DOHH2 (cell line): ENCODE measurements around the gene COL8A1.

ENCODE experiments used
- H3F3A ChIP-seq: fragments of 200-600 bp; sonication (generic), shearing (Covaris generic); 2 replicates; pipeline ENCODE4 v1.6.0; 2016; ENCODE audit warnings: antibody characterized with exemption, mild to moderate bottlenecking; ENCODE audit not compliant: control insufficient read depth, insufficient read depth
- H3K27ac ChIP-seq: fragments of 200-600 bp; sonication (generic); 2 replicates; pipeline ENCODE4 v1.5.1; 2014; ENCODE audit warnings: low read depth, mild to moderate bottlenecking, low read length, moderate library complexity
- H3K27me3 ChIP-seq: fragments of 200-600 bp; sonication (generic); 2 replicates; pipeline ENCODE4 v1.6.1; 2014; ENCODE audit warnings: mild to moderate bottlenecking, low read length, mixed read lengths; ENCODE audit not compliant: control insufficient read depth
- H3K36me3 ChIP-seq: fragments of 200-600 bp; sonication (generic); 2 replicates; pipeline ENCODE4 v1.6.1; 2014; ENCODE audit warnings: mild to moderate bottlenecking, low read length, moderate library complexity, mixed read lengths; ENCODE audit not compliant: control insufficient read depth
- H3K4me1 ChIP-seq: fragments of 200-600 bp; sonication (generic); 2 replicates; pipeline ENCODE4 v1.6.1; 2014; ENCODE audit warnings: mild to moderate bottlenecking, low read length, mixed read lengths; ENCODE audit not compliant: control insufficient read depth
- H3K4me2 ChIP-seq: fragments of 200-600 bp; sonication (generic); 2 replicates; pipeline ENCODE4 v1.6.0; 2014; ENCODE audit warnings: mild to moderate bottlenecking, low read length, moderate library complexity
- H3K4me3 ChIP-seq: fragments of 200-600 bp; sonication (generic); 2 replicates; pipeline ENCODE4 v1.5.1; 2014; ENCODE audit warnings: mild to moderate bottlenecking, low read length, mixed read lengths
- H3K79me2 ChIP-seq: fragments of 200-600 bp; sonication (generic); 2 replicates; pipeline ENCODE4 v1.6.1; 2014; ENCODE audit warnings: mild to moderate bottlenecking, low read length, mixed read lengths; ENCODE audit not compliant: control insufficient read depth
- H3K9me2 ChIP-seq: fragments of 200-600 bp; sonication (generic); replicated peaks from 2 replicates; pipeline ENCODE4 v1.6.1; 2014; ENCODE audit warnings: mild to moderate bottlenecking, low read length, mixed read lengths; ENCODE audit not compliant: control insufficient read depth
- H3K9me3 ChIP-seq: fragments of 200-600 bp; sonication (generic); 2 replicates; pipeline ENCODE4 v1.6.1; 2014; ENCODE audit warnings: antibody characterized with exemption, low read length, mixed read lengths; ENCODE audit not compliant: control insufficient read depth, insufficient read depth
- H4K20me1 ChIP-seq: fragments of 200-600 bp; sonication (generic); 2 replicates; pipeline ENCODE4 v1.6.0; 2014; ENCODE audit warnings: low read depth, mild to moderate bottlenecking, antibody characterized with exemption, low read length, moderate library complexity; ENCODE audit not compliant: control insufficient read depth, insufficient read depth
- CTCF ChIP-seq: fragments of 200-600 bp; sonication (generic); IDR thresholded peaks from one replicate; pipeline ENCODE4 v1.5.1; 2014; ENCODE audit warnings: antibody characterized with exemption, mild to moderate bottlenecking, low read depth, low read length; ENCODE audit not compliant: poor library complexity, severe bottlenecking
- EZH2phosphoT487 ChIP-seq: fragments of 200-600 bp; sonication (generic); IDR thresholded peaks from 2 replicates; pipeline ENCODE4 v1.6.1; 2017; ENCODE audit warnings: borderline replicate concordance, mild to moderate bottlenecking, antibody characterized with exemption, low read length, moderate library complexity, mixed read lengths

Gene COL8A1

GRCh38 chr3:99662838-99663570 is 24.6 kb downstream of the COL8A1 start:
- no peak for TF ChIP-seq CTCF
- no peak for TF ChIP-seq EZH2phosphoT487

GRCh38 chr3:99663977-99664376 is 25.6 kb downstream of the COL8A1 start:
- Histone ChIP-seq H3K27me3 (no peaks in the 10 kb centered on the region), H3K27ac (no peak overlapping the region)

More at GRCh38 chr3:99662838-99663570, 24.6 kb downstream of the COL8A1 start:
- H3K9me3 ChIP-seq = no peaks in the 10 kb centered on the region
- no peaks in the 10 kb centered on the region for H3K27me3 ChIP-seq
- H3K4me1 ChIP-seq = no peaks in the 10 kb centered on the region
- no peaks in the 10 kb centered on the region for H3K36me3 ChIP-seq
- no peaks in the 10 kb centered on the region for H3K9me2 ChIP-seq
- no peaks in the 10 kb centered on the region for H3K79me2 ChIP-seq
- H3F3A ChIP-seq = no peaks in the 10 kb centered on the region
- H3K27ac ChIP-seq = no peak overlapping the region
- no peak overlapping the region for H3K4me2 ChIP-seq
- no peaks in the 10 kb centered on the region for H4K20me1 ChIP-seq
- H3K4me3 ChIP-seq = no peak overlapping the region

GRCh38 chr3:99665017-99665416 is 26.6 kb downstream of the COL8A1 start:
- no peaks in the 10 kb centered on the region for H3K9me3 ChIP-seq
- no peaks in the 10 kb centered on the region for H3K4me1 ChIP-seq
- H3F3A ChIP-seq = no peaks in the 10 kb centered on the region
- H3K27ac ChIP-seq = no peak overlapping the region
- no peaks in the 10 kb centered on the region for H3K79me2 ChIP-seq
- no peaks in the 10 kb centered on the region for H3K36me3 ChIP-seq
- H3K4me2 ChIP-seq = no peak overlapping the region
- H3K4me3 ChIP-seq = no peak overlapping the region
- no peaks in the 10 kb centered on the region for H3K27me3 ChIP-seq
- no peaks in the 10 kb centered on the region for H3K9me2 ChIP-seq
- H4K20me1 ChIP-seq = no peaks in the 10 kb centered on the region
- TF ChIP-seq CTCF (no peak), EZH2phosphoT487 (no peak)

More at GRCh38 chr3:99663977-99664376, 25.6 kb downstream of the COL8A1 start:
- TF ChIP-seq CTCF = no peak
- no peak for TF ChIP-seq EZH2phosphoT487
- H3K4me2 ChIP-seq = no peak overlapping the region
- no peaks in the 10 kb centered on the region for H3K9me2 ChIP-seq
- no peaks in the 10 kb centered on the region for H3K36me3 ChIP-seq
- H3K4me3 ChIP-seq = no peak overlapping the region
- no peaks in the 10 kb centered on the region for H3K9me3 ChIP-seq
- no peaks in the 10 kb centered on the region for H4K20me1 ChIP-seq
- no peaks in the 10 kb centered on the region for H3K79me2 ChIP-seq
- H3K4me1 ChIP-seq = no peaks in the 10 kb centered on the region
- no peaks in the 10 kb centered on the region for H3F3A ChIP-seq
